HG03095 (cell line): ENCODE results near the gene KRT71.

Source experiments
- ATAC-seq: cut with Tn5 transposase; IDR thresholded peaks from one replicate; pipeline ENCODE4 v1.9.1; 2021; ENCODE audit warnings: moderate library complexity; ENCODE audit not compliant: unreplicated experiment

The KRT71 gene

DNA sequence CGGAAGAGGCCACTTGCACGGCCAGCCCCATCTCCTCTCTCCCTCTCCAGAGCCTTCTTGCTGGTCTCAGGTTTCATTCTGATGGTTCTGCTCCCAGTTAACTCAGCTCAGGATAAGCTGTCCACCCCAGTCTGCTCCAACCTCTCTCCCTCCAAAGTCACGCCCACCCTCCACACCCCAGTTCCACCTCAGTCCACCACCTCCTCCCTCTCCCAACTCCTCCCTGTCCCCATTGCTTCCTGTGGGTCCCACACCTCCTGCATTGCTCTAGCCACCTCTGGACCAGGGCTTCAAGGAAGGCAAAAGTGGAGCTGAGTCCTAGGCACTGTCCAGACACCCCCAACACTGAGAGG, 13.1 kb downstream of the KRT71 start:
- ATAC-seq = no peak

DNA sequence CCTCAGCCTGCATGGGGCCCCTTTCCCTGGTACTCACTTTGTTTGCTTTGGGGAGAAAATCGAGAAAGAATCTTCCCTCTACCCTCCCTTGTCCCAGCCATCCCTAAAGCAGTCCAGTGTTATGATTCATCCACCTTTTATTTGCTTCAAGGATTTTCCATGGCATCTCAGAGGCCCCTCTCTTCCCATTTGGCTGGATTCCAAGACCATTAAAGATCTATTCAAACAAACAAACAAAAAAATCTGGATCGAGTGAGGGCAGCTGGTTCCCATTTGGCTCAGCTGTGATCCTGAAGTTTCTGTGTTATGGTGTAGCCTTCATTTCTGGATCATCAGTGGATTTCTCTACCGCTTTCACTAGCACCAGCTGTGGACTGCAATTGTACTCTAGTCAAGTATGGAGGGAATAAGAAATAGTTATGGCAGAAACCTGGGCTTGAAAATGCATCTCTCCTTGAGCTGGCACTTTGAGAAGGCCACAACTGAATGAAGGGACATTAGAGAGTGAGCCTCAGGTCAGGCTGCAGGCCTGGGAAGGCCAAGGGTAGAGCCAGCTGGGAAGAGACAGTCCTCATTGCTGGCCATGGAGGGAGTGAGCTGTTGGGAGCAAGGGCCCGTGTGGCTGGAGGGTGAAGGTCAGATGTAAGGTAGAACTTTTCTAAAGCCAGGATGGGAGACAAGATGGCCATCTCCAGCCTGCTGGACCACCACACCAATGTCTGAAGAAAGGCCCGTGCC, 13.7 kb downstream of the KRT71 start:
- ATAC-seq = no peak

DNA sequence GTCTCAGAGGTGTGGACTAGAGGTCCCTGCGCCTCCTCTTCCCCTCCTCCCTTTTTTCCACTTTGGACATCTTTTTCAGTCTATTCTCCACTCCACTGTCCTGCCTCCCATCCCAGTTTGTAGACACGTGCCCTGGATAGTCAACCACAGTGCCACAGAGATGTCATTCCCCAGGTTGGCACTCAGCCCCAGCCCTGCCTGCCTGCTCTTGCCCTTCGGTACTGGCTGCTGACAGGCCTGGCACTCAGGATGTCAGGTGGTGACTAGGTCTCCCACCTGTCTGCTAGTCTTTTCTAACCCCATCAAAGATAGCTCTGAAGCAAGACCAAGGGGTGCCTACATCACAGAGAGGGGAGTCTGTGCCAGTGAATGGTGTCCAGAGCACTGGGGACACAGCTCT, 15.8 kb downstream of the KRT71 start:
- no peak for ATAC-seq

DNA sequence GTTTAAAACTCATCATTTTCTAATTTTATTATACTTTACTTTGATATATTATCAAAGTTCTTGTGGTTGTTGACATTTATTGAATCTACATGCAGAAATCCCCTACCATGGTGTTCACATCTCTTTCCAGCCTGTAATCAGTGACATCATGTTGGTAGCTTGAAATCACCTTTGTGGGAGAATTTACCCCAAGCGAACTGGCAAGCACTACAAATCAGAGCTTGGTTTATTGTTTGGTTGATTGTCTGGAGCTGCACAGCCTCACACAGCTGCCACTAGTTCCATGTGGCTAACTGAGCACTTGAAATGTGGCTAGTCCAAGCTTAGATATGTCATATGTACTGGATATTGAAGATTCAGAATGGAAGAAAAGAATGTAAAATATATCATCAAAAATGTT, 17.4 kb downstream of the KRT71 start:
- no peak for ATAC-seq

DNA sequence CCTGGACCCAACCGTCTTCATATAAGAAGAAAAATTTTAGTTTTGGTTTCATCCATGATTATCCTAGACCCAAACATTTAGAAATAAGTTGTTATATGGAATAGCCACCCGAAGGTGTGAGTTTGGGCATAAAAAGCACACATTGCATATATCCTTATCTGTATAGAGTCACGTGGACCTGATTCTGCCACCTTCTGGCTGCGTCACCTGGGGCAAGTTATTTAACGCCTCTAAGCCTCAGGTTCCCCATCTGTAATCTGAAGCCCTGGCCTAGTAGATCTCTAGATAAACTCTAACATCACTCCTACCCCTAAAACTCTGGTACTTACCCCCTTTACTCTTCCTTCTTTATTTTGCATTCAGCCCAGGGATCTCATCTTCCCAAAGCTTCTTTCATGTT, 18.5 kb downstream of the KRT71 start:
- no peak for ATAC-seq

DNA sequence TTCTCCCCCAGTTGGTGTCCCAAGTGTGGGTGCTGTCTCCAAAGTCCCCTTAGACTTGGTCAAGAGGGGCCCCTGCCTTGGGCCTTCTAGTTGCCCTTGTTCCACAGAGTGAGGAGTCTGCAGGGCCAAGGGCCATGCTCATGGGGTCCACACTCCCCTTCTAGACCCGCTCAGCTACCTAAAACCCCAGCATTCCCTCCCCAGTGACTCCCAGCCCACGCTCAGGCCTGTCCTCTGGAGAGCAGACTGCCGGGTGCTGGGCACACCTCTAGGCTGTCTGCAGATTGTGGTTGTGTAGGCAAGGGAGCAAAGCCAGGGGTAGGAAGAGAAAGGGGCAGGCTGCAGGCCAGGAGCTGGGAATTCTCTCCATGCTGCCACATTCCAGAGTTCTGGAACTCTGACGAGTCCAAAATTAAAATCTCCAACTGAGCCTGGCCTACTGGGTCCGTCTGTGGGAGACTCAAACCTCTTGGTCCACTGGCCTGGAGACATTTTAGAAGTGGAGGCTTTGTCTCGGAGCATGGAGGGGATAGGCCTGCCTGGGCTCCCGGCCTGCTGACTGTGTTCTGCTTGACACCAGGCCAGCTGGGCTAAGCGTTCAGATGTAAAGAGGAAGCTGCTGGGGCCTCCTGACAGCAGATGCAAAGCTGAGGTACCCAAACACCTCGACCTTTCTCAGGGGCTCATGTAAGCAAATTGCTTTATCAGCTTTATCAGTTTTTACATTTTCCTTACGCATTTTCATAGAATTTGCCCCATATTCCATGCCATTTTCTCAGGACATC, 19.1 kb downstream of the KRT71 start:
- ATAC-seq = no peak

DNA sequence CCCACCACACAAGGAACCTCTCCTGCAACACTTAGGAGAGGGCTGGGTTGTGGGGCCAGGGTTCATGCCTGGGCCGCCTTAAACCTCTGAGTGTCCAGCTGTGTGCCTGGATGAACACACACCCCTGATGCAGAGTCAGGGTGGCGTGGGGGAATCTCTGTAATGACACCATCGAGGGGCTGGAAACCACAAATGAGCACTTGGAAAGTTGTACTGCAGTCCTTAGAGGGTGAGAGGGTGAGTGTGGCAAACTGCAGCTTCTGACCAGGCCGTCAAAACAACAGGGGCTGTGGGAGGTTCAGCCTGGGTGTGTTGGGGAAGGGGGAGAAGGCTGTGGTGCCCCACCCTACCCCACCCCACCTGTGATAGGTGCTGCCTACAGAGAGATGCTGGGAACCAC, 20.3 kb downstream of the KRT71 start:
- no peak for ATAC-seq

DNA sequence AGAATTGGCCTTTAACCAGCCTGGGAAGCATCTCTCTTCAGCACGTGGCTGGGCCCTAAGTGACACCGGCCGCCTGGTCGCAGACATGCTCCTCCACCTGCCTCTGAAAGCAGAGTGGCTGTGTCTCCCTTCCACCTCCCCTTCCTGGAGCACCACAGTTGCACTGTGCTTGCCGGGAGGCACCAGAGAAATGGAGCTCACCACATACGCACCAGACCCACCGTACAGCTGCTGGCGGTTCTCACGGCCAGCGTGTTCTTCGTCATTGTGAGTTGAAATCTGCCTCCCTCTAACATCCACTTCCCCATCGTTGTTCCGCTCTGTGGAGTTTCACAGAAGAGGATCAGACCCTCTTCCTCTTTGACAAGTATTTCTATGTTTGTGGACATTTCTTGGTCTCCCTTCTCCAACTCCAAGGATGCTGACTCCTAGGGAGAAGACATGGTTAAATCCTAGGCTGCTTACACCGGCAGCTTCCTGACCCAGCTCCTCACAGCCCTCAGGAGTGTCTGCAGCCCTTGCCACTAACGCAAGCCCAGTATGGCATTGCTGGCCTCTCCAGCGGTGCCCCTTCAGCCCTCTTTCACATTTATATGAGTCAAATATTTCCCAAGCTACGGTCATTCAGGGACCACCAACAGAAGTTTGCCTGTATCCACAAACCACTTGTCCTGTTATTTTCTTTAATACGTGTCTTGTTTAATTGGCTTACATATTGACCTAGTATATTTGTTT, 21.2 kb downstream of the KRT71 start:
- no peak for ATAC-seq

DNA sequence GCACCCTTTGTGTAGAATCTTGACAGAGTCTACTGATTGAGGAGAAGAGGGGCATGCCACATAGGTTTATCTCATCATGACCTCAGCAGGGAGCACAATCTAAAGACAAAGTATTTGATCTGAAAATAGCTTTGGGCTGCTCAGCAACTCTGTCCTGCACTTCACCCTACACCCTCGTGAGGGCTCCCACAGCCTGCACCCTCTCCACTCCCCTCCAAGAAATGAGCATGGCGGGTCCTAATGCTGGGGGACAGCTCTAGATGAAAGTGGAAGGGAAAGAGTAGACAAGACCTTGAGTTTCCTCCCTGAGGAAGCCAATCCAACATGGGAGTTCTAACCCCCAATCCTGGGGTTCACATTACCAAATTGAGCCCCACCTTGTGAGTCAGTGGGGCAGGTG, 22.0 kb downstream of the KRT71 start:
- no peak for ATAC-seq

DNA sequence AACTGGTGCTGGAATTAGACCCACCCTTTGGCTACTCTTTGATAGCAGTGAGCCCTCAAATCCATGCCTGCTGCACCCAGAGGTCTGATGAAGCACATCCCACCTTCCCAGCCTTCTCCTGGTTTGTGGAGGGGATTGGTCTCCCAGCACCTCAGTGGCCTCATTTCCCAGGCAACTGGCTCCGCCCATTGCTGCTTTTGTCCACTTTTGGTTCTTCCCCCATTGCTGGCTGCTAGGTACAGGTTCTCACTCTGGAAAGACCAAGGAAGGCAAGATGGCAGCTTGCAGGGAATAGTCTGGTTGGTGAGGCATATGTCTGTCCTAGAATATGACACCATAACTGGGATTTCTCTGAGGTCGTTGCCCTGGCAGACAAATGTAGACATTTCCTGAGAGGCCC, 22.6 kb downstream of the KRT71 start:
- no peak for ATAC-seq

DNA sequence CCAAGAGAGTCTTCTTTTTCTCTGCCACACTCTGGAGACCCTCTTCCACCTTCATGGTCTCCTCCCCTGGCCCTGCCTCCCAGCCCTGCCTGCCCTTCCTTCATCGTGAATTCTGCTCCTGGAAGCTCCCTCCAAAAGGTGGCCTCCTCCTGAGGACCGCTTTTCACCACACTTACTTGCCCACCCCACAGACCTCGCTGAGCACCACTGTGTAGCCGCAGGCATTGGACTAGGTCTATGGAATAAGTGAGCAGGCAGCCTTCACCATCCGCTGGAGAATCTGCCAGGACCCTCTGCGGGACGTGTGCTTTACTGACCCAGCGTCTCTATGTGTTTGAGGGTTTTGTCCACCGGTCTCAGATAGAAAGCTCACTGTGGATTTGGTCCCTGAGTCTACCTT, 23.1 kb downstream of the KRT71 start:
- ATAC-seq = no peak

DNA sequence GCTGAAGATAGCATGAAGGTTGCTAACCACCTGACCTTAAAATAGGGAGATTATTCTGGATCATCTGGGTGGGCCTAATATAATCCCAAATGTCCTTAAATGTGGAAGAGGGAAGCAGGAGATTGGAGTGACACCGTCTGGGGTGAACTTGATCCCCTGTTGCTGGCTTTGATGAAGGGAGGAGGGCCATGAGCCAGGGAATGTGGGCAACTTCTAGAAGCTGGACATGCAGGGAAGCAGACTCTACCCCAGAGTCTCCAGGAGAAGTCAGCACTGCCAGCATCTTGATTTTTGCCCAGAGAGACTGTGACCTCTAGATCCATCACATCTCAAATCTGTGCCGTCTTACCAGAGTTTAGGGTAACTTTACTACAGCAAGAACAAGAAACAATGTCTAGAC, 23.5 kb downstream of the KRT71 start:
- no peak for ATAC-seq

DNA sequence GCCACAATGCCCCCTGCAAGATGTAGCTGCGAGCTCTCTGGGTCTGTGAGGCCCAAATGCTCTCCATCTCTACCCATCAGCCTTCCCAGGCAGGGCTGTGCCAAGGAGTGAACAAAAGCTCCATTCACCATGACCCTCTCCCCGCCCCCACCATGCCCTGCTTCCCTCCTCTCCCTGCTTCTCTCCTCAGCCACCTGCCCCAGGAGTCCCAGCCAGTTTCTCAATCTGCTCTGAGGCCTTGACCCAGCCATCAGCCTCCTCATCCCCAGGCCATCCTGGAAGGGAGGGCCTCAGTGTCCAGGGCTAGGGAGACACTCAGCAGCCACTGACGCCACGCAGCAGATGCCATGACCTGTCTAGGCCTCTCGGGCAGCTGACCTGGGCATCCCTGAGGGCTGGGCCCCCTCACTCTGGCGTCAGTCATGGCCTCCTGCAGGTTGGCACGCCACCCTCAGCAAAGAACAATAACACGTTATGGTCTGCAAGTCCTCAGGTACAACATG, 24.3 kb downstream of the KRT71 start:
- no peak for ATAC-seq

DNA sequence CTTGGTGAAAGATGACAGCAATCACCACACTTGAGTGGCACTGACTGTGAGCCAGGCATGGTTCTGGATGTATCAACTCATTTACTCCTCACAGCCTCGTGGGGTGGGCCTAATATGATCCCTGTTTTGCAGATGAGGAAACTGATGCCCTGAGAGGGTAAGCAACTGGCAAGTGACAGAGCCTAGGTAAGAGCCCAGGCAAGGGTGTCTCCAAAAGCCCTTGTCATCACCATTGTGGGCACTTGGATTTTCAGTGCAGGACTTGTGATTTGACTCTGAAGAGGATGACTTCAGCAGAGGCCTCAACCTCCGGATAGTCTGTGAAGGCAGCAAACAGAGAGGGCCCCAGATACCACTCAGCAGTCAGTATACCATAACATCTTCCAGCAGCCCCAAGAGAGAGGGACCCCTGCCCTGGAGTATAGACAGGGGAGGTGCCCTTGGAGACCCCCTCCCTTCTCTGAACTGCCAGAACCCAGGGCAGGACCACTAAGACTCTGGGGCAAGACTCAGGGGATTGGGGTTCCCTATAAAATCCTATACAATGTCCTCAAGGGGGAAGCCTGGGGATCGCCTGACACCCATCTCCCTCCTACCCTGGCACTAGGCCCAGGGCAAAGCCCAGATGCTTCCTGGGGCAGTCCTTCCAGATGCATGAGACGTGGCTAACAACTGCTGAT, 25.7 kb downstream of the KRT71 start:
- no peak for ATAC-seq

DNA sequence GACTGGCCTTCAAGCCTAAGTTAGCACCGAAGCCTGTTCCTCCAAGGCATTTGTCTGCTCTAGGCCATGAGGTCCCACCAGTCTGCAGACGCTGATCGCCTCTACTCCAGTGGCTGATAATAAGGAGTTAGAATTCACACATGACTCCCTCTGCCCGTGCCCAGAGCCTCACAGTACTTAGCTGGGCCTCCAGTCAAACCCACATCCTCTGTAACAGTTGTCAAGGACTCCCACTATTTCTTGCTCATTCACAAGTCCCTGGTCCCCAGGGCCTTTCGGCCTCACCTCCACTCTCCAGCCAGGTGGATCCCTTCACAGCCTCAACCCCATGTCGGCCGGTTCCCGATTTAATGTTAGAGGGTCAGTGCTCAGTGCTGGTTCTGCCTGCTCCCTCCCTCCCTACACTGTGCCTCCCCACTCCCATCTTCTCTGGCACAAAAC, 26.4 kb downstream of the KRT71 start:
- no peak for ATAC-seq

DNA sequence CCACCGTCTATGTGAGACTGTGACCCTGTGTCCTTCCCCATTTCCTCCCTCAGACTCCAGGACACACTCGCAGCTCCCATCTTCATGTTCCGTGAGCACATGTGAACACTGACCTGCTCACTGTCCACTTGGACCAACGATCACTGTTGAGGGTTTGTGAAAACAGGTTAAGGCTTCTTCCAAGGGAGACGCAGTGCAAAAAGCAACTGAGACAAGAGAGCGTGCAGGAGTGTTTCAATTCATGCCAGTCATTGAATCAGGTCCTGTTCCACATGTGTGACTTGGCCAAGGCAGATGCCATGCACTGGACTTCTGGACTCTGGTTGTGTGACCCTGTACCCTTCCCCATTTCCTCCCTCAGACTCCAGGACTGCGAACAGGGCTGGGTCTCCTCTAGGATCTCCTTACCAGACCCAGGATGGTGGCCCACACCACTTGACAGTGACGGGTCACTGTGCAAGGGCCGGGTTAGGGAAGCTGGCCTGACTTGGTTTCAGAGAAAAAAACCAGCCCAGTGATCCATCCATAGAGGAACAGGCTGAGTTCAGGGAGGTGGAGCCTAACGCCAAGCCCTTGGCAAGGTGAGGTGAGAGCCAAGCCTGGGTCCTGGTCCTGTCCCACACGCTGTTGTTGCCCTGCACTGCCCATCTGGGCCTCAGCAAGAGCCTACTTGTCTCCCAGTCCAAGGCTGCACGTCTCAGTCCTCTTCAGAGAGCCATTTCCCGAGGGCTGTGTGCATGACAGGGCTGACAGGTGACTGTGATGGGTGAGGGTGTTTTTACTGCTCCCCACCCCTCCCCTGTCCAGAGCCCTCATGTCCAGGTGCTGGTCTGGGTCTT, 27.1 kb downstream of the KRT71 start:
- no peak for ATAC-seq

DNA sequence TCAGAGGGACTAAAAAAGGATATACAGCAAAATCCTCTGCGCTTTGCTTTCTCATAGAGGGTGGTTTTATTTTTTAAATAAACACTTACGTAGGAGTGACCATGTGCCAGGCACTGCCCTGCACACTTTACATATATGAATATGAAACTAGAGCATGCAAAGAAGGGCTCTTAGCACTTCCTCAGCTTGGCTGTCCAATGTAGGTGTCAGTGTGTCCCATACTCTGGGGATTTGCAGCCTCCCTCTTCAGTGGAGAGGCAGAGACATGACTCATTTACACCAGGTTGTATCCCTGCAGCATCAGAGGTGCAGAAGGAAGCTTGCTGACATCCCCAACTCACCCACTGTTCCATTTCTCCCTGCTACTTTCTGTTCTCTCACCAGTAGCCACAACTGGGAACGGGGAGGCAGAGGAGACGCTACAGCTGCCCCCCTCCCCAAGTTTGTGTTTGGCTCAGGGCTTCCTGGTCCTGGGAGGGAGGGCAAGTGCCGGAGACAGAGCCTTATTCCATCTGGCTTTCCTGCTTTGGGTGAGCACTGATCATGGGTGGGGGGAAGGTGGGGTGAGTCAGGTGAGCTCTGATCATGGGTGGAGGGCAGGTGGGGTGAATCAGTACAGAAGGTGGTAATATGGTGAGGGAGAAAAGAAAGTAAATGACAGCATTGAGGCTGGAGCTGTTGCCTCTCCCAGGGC, 27.9 kb downstream of the KRT71 start:
- no peak for ATAC-seq

DNA sequence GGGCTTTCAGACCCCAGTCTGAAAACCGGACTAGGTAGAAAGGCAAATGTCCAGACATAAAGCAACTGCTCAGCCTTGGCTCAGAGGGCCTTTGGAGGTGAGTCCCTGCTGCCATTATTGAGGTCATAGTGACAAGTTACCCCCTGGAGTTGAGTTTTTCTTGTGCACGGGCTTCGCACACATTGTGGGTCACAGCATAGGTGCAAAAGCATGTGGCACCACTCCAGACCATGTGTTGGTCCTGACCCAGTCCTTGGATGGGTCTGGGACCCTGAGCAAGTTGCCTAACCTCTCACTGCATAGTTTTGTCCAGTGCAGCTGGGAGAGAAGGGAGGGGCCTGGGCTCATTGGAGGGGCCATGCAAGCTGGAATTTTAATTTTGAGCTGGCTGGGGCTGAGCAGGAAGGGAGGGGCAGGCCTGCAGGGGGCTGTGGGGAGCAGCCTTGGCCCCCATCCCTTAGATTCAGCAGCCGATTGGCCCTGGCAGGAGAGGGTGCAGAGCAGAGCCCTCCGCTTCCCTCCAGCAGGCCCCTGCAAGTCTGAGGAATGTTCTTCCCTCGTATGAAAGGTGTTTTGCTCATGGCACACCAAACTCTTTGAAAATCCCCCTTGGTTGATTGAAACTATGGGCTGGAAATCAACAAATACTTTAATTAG, 28.6 kb downstream of the KRT71 start:
- ATAC-seq = no peak

DNA sequence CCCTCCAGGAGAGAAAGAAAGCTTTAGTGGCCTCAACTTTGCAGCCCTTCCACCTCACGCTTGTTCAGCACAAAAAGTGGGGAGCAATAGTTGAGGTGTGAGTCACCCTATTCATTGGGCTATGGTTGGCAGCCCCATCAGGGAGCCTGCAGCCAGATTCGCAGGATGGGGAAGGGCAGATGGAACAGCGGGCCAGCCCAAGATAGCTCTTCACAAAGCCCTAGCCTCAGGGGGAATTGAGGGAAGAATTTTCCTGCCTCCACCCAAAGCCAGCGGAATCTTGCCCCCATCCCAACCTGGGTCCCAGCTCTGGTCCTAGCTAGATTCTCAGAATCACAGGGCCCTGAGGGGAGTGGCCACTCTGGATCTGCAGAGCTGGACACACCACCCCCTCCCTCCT, 29.1 kb downstream of the KRT71 start:
- no peak for ATAC-seq
